Stimulated activated naive CD8-positive, alpha-beta T cell treated with anti-CD3 and anti-CD28 coated beads, Interleukin-15, Interleukin-2, amounts not matched to agents 100 ng/mL and 50 ng/mL, for 24 hours (primary cell): Measurements from ENCODE around the gene DSC3.

Source experiments
- H3K27ac Mint-ChIP-seq: one replicate; pipeline ENCODE4 v1.8.0; 2021; ENCODE audit warnings: mild to moderate bottlenecking, mixed read lengths
- H3K27me3 Mint-ChIP-seq: one replicate; pipeline ENCODE4 v1.8.0; 2021; ENCODE audit warnings: mixed read lengths
- H3K36me3 Mint-ChIP-seq: one replicate; pipeline ENCODE4 v1.8.0; 2021; ENCODE audit warnings: low read depth, mixed read lengths
- H3K4me1 Mint-ChIP-seq: one replicate; pipeline ENCODE4 v1.8.0; 2021; ENCODE audit warnings: low read depth, mixed read lengths
- H3K4me3 Mint-ChIP-seq: one replicate; pipeline ENCODE4 v1.8.0; 2021; ENCODE audit warnings: mild to moderate bottlenecking, mixed read lengths
- H3K9me3 Mint-ChIP-seq: one replicate; pipeline ENCODE4 v1.8.0; 2021; ENCODE audit warnings: mixed read lengths

The DSC3 gene

DNA sequence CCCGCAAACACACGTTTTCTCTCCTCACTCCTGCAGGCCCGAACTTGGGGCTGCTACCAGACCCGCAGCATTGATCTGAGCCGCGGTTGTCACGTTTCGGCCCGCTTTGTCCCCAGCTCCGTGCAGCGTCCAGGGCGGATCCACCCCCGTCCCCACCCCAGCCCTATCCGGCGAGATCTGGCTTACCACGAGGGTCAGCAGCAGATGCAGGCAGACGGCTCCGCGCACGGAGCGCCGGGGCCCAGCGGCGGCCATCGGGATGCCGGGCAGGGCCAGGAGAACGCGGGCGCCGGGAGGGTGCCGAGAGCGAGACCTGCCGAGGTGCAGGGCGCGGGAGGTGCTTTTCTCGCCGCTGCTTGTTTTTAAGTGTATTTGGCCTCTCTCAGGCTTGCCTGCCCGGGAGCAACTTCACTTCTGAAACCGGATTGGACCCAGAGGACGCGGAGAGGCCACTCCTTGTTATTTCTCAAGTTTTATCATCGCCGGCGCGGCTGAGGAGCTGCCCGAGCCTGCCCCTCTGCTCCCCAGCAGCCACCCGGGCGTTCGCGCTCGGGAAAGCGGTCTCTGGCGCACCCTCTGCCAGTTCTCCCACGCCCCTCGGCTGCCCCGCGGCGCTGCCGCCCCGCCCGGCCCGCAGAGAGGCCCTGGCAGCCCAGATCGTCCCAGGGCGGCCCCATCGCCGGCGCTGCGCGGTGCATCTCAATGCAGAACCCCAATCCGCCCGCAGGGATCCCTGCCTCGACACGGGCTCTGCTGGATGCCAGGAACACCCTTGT lies at the start of gene DSC3:
TSS of gene DSC3 (minus strand) at position 337 of the 776 bp plus-strand sequence. CDS start at position 255, 82 bp downstream.
- peaks cover 67% of the 10 kb centered on the region for H3K27me3 Mint-ChIP-seq
- H3K36me3 Mint-ChIP-seq, result peaks cover 5% of the 10 kb centered on the region
- peaks cover 8% of the 10 kb centered on the region for H3K4me1 Mint-ChIP-seq
- H3K4me3 Mint-ChIP-seq, result peak within 1 kb of the TSS; percentile 62
- peaks cover 15% of the 10 kb centered on the region for H3K9me3 Mint-ChIP-seq
- H3K27ac Mint-ChIP-seq, result no peak within 1 kb of the TSS

DNA sequence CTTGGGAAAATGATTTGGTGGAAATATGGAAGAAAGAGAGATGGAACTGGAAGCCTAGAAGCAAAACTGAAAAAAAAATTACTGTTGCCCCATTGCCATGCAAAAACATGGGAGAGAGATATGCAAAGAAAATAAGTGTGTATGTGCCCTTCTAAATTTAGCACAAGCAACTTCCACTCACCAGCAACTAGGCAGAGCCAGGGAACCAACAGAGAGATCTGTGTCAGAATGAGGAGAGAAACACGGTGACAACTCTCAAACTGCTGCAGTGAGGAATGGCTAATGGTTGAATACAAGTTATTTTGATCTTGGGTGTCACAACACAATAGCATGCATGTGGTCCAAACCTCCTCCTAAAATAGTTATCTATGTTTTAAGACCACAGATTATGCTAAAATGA lies 48.8 kb upstream of the DSC3 start:
- Mint-ChIP-seq H3K27me3 (no peaks in the 10 kb centered on the region), H3K9me3 (peaks cover 3% of the 10 kb centered on the region)

DNA sequence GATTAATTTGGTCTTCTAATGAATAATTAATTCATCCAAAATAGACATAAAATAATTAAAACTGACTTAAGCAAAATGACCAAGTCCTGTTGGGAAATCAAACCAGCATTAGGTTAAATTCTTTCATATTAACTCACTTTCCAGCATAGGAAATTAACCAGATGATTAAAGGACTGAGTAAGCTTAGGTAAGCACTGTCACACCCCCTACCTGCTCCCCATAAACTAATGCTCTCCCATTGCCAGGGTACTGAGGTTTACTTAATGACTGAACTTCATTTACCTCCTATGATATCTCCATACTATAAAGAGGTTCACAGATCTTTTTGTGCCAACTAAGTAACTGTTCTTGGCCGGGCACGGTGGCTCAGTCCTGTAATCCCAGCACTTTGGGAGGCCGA lies 46.0 kb upstream of the DSC3 start:
- no peaks in the 10 kb centered on the region for H3K4me1 Mint-ChIP-seq
- no peaks in the 10 kb centered on the region for H3K9me3 Mint-ChIP-seq
- H3K4me3 Mint-ChIP-seq, result no peak overlapping the region
- no peak overlapping the region for H3K27ac Mint-ChIP-seq
- no peaks in the 10 kb centered on the region for H3K27me3 Mint-ChIP-seq
- no peaks in the 10 kb centered on the region for H3K36me3 Mint-ChIP-seq

More for the DNA sequence above, 48.8 kb upstream of the DSC3 start:
- H3K4me3 Mint-ChIP-seq, result no peak overlapping the region
- H3K4me1 Mint-ChIP-seq, result no peaks in the 10 kb centered on the region
- no peaks in the 10 kb centered on the region for H3K36me3 Mint-ChIP-seq
- H3K27ac Mint-ChIP-seq, result no peak overlapping the region

DNA sequence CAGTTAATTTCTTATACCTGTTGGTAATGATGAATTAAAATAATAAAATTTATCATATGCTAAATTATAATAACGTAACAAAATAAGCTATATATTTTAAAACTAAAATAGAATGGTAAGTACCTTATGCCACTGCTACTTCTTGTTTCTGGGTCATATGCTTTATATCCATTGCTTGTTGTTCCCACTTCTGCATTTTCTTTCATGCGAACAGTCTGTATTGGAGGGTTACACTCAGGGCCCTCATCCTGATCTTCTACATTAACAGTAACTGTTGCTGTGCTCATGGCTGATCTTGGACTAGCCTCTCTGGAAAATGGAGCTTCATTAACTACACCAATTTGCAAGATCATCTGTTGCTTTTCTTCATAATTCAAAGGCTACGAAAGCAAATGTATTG lies 37.4 kb upstream of the DSC3 start:
- H3K4me3 Mint-ChIP-seq, result no peak overlapping the region
- H3K27ac Mint-ChIP-seq, result no peak overlapping the region
- H3K4me1 Mint-ChIP-seq, result no peaks in the 10 kb centered on the region
- H3K27me3 Mint-ChIP-seq, result no peaks in the 10 kb centered on the region
- H3K9me3 Mint-ChIP-seq, result peaks cover 2% of the 10 kb centered on the region
- no peaks in the 10 kb centered on the region for H3K36me3 Mint-ChIP-seq

DNA sequence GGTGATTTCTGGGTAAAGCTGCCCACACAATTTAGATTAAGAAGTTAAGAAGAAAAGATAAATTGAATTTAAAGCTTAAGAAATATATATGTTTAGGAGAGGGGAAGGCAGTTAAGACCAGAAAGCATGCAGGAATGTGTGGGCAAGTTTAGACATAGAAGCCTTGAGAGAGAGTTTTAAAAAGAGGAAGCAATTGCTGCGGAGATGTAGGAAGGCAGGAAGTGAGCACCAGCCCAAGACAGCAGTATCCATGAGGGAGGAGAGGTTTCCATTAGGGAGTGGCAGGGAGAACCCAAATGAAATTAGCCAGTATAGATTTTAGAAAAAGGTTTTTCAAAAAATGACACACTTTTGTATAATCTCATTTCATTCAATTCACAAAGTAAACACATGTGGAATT lies 35.3 kb upstream of the DSC3 start:
- no peaks in the 10 kb centered on the region for H3K36me3 Mint-ChIP-seq
- H3K27ac Mint-ChIP-seq, result no peak overlapping the region
- H3K4me3 Mint-ChIP-seq, result no peak overlapping the region
- peaks cover 9% of the 10 kb centered on the region for H3K9me3 Mint-ChIP-seq
- no peaks in the 10 kb centered on the region for H3K4me1 Mint-ChIP-seq
- H3K27me3 Mint-ChIP-seq, result no peaks in the 10 kb centered on the region

DNA sequence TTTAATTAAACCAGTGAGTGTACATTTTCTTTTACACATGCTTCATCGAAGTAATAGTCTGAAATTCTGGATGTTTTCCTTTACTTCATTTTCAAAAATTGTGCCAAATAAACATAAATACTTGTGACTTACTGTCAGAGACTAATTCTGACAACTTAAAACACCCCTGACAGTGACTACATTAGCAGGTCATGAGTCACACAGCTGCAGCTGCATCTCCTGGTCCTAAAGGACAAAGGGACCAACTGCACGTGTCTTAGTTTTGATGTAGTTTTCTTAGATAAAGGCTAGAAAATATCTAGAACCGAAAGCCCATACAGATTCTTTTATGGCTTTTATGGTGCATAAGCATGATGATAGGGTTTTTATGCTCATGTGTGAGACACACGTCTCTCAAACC lies 29.6 kb upstream of the DSC3 start:
- no peak overlapping the region for H3K4me3 Mint-ChIP-seq
- H3K4me1 Mint-ChIP-seq, result no peaks in the 10 kb centered on the region
- peaks cover 9% of the 10 kb centered on the region for H3K9me3 Mint-ChIP-seq
- no peaks in the 10 kb centered on the region for H3K36me3 Mint-ChIP-seq
- no peak overlapping the region for H3K27ac Mint-ChIP-seq
- no peaks in the 10 kb centered on the region for H3K27me3 Mint-ChIP-seq

DNA sequence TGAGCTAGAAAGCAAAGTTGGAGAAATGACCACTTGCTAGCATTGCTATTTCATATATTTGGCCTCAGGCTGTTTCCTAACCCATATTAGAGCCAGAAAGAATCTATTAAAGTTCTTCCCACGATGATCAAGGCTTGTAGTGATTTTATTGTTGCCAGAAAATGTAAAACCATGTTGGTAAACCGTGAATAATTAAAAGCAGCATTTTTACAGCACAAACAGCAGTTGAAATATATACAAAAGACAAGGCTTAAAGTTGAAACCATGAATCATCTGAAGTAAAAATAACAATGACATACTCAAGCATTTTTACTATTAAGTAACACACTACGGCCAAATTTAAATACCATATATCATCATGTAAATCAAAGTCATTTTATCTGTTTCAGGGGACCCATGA lies 27.7 kb upstream of the DSC3 start:
- Mint-ChIP-seq H3K27ac (no peak overlapping the region), H3K36me3 (no peaks in the 10 kb centered on the region), H3K27me3 (no peaks in the 10 kb centered on the region), H3K4me3 (no peak overlapping the region), H3K4me1 (no peaks in the 10 kb centered on the region), H3K9me3 (peaks cover 9% of the 10 kb centered on the region)

DNA sequence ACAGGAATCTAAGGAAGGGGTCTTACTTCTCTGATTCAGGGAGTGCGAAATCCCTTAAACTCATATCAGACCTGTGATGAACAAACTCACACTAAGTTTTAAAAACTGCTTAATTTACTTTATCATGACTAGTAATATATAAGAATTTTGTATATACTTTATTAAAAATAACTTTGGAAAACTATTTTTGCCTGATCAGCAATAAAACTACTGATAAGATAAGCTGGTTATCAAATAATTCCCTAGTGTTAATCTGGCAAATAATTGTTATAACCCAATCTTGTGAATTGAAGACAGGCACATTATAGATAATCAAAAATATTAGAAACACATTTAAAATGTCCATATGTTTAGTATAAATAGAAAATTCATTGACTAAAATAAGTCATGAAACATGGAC lies 23.7 kb upstream of the DSC3 start:
- H3K27ac Mint-ChIP-seq, result no peak overlapping the region
- H3K27me3 Mint-ChIP-seq, result no peaks in the 10 kb centered on the region
- H3K36me3 Mint-ChIP-seq, result no peaks in the 10 kb centered on the region
- H3K9me3 Mint-ChIP-seq, result no peaks in the 10 kb centered on the region
- H3K4me3 Mint-ChIP-seq, result no peak overlapping the region
- H3K4me1 Mint-ChIP-seq, result peaks cover 5% of the 10 kb centered on the region

DNA sequence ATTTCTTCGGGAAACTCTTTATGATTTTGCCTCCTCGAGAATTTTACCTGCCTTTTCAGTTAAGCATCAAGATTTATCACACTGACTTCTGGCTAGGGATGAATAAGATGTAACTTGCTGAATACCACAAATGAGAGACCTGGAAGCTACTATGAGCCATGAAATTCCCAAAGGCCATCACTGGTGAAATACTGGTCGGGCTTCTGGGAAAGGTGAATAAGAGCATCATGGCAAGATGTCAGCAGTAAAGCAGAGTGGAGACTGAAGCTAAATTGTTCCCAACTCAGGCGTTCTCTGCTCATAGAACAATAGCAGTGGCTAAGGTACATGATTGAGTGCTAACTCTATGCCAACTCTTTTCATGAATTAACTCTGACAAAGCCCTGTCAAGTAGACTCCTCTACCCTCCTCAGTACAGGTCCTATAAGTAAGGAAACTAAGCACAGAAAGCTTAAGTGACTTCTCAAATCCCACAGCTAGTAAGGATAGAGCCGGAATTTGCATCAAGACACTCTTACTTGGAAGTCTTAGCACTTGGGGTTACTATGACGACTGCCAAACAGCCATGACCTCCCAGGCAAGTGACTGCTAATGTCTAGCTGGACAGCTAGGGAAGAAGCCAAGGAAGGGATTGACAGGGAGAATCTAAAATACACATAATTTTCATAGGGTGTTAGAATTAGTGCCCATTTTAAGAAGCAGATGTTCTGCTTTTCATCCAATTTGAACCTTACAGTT lies 22.7 kb upstream of the DSC3 start:
- no peaks in the 10 kb centered on the region for H3K9me3 Mint-ChIP-seq
- H3K36me3 Mint-ChIP-seq, result no peaks in the 10 kb centered on the region
- peaks cover 5% of the 10 kb centered on the region for H3K4me1 Mint-ChIP-seq

DNA sequence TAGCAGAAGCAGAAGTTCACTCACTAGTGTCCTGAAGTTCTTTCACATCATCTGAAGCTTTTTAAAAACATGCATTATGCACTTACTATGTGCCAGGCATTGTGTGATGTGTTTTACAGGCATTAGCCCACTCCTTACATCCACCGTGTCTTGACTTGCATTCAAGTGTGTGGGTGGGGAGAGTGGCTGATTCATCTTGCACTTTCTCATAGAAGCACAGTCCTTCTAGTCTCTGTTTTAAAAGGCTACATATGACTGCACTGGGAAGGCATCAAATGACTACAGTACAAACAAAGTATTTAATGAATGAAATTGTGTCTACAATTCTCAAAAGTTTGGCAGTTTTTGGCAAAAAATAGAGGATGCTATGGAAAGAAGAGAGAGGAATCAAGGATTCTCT lies 21.6 kb upstream of the DSC3 start:
- H3K4me1 Mint-ChIP-seq, result peaks cover 5% of the 10 kb centered on the region
- H3K27ac Mint-ChIP-seq, result no peak overlapping the region
- H3K9me3 Mint-ChIP-seq, result no peaks in the 10 kb centered on the region
- H3K4me3 Mint-ChIP-seq, result no peak overlapping the region
- no peaks in the 10 kb centered on the region for H3K36me3 Mint-ChIP-seq
- H3K27me3 Mint-ChIP-seq, result no peaks in the 10 kb centered on the region

More for the DNA sequence above, 22.7 kb upstream of the DSC3 start:
- Mint-ChIP-seq H3K27ac (no peak overlapping the region), H3K4me3 (no peak overlapping the region), H3K27me3 (no peaks in the 10 kb centered on the region)

DNA sequence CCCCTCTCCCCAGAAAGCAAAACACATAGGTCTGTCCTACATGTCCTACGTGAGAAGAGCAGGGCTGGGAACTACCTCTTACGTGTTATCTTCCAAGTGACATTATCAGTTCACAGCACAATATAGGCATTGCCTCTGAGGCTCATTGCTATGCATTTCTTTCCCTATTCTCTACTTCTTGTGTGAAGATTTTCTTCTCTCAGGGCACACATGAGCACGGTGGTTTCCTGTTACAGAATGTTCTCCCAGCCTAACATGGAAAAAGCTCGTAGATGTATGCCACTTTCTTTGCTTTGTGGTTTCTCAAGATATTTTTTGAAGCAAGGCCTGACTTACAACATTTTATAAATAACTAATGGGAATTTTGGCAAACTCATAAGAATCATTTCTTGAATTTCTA lies 19.4 kb upstream of the DSC3 start:
- no peak overlapping the region for H3K27ac Mint-ChIP-seq
- H3K36me3 Mint-ChIP-seq, result no peaks in the 10 kb centered on the region
- H3K27me3 Mint-ChIP-seq, result no peaks in the 10 kb centered on the region
- peaks cover 5% of the 10 kb centered on the region for H3K4me1 Mint-ChIP-seq
- H3K9me3 Mint-ChIP-seq, result no peaks in the 10 kb centered on the region
- no peak overlapping the region for H3K4me3 Mint-ChIP-seq

DNA sequence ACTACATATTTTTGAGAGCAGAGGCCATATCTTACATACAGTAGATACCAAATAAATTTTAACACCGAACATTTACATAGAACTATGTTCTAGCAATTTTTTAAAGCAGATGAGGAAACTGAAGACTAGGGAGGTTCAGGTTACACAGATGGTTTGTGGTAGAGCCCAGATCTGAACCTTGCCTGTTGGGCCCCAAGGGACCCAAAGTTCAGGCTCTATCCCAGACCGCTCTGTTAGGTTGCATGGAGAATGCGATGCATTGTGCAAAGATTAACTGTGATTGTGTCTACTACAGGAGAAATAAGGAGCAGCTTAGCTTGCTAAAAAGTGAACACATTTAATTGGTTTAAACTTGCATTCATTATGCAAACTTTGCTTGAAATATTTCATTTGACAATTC lies 16.4 kb upstream of the DSC3 start:
- peaks cover 6% of the 10 kb centered on the region for H3K27me3 Mint-ChIP-seq
- H3K4me1 Mint-ChIP-seq, result peaks cover 5% of the 10 kb centered on the region
- no peaks in the 10 kb centered on the region for H3K36me3 Mint-ChIP-seq
- H3K4me3 Mint-ChIP-seq, result no peak overlapping the region
- no peaks in the 10 kb centered on the region for H3K9me3 Mint-ChIP-seq
- H3K27ac Mint-ChIP-seq, result no peak overlapping the region

DNA sequence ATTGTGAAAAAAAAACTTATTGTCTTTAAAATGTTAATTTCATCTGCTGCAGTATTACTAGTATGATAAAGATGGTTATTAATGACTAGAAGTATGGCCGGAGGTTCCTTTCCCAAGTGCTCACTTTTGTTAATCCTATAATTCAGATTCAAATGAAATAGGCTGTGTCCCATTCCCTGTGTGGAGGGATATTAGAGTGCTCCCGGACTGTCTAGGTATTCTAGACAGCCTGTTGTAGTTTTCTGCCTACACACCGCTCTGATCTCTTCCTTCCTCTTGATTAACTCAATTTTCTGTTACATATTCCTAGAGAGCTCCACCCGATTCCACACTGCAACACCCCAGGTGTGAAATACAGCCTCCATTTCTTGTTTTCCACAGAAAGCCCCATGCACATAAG lies 15.4 kb upstream of the DSC3 start:
- no peak overlapping the region for H3K4me3 Mint-ChIP-seq
- peaks cover 6% of the 10 kb centered on the region for H3K27me3 Mint-ChIP-seq
- peaks cover 2% of the 10 kb centered on the region for H3K9me3 Mint-ChIP-seq
- peaks cover 5% of the 10 kb centered on the region for H3K4me1 Mint-ChIP-seq
- no peaks in the 10 kb centered on the region for H3K36me3 Mint-ChIP-seq
- H3K27ac Mint-ChIP-seq, result no peak overlapping the region

DNA sequence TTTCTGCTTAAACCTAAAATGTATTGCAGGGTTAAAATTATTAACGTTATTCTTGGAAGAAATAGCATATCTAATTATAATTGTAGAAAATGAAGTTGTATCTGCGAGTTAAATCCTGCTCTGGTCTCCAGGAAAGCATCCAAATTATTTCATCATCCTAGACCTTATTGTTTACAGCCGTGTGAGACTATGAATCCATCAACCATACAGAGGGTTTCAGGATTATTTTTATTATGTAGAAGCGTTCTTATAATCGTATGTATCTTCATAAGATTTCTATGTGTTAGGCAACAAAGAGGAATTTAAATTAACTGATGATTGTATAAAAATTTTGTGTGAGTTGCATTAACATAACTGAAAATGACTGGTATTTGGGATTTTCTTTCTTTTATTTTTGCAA lies 14.5 kb upstream of the DSC3 start:
- Mint-ChIP-seq H3K4me3 (no peak overlapping the region), H3K27me3 (peaks cover 6% of the 10 kb centered on the region), H3K36me3 (no peaks in the 10 kb centered on the region), H3K4me1 (no peaks in the 10 kb centered on the region), H3K27ac (no peak overlapping the region), H3K9me3 (peaks cover 7% of the 10 kb centered on the region)

DNA sequence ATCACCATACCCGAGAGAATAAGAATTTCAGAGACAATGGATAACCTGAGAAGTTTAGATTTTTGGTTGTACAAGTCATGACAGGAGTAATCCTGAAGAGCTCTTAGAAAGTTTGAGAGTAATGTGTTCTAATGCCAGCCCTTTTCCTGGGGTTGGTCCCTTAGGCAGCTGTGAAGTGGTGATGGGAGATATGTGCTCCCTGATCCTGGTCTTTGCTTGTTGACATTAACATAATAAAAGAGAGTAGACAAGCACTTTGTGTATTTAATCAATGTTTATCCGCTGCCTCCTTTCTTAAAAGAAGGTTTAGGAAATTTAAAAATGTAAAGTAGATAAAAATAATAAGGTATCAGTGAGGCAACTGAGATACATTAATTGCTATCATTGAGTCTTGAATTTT lies 13.8 kb upstream of the DSC3 start:
- Mint-ChIP-seq H3K27ac (no peak overlapping the region), H3K27me3 (peaks cover 6% of the 10 kb centered on the region), H3K4me3 (no peak overlapping the region), H3K9me3 (peaks cover 7% of the 10 kb centered on the region), H3K4me1 (no peaks in the 10 kb centered on the region), H3K36me3 (no peaks in the 10 kb centered on the region)
